Measurements from ENCODE around the gene SULT2B1.

- TF ChIP-seq CTCF (IDR thresholded peaks at IDR 0.05), result no peak
- no peak for TF ChIP-seq EZH2phosphoT487 (IDR thresholded peaks at IDR 0.05)
- no peak for TF ChIP-seq EZH2 (IDR thresholded peaks at IDR 0.05)
Observed at GRCh38 chr19:48554385-48555091, 2.6 kb downstream of the SULT2B1 start.
